ENCODE measurements around the gene CCDC187.

CCDC187 gene

DNA sequence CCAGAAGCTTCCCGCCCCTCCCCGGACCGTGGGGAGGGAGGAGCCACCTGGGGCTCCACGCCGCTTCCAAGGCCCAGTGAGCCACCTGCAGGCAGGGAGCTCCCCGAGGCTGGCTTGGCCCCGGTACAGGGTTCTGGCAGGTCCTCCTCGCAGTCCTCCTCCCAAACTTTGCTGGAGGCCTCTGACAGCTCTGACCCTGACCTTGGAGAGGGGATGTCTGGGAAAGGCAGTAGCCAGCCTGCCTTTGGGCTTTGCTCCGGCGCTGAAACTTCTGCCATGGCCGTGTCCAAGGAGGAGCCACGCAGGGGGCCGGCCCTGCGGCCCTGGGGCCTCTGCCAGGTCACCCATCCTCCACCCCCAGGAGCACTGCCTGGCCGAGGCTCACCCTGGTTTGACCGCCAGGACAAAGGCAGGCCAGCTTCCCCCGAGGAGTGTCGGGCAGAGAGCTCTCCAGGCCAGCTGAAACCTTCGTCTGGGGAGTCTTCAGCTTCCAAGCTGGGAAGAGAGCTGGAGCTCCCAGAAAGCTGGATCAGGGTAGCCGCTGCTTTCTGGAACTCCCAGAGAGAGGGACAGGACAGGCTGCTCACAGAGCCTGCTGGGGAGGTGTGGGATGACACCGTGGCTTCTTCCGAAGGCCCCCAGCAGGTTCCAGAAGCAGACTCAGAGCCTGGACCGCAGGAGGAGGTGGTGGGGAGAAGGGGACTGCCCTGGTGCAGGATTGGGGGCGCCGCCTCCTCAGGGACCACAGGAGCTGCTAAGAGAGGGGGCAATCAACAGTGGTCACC is 49.3 kb downstream of the CCDC187 start:
- no peak overlapping the region for H3K27ac ChIP-seq
- TF ChIP-seq ZFX (IDR thresholded peaks at IDR 0.05) = no peak
- TF ChIP-seq, protein P1, sequence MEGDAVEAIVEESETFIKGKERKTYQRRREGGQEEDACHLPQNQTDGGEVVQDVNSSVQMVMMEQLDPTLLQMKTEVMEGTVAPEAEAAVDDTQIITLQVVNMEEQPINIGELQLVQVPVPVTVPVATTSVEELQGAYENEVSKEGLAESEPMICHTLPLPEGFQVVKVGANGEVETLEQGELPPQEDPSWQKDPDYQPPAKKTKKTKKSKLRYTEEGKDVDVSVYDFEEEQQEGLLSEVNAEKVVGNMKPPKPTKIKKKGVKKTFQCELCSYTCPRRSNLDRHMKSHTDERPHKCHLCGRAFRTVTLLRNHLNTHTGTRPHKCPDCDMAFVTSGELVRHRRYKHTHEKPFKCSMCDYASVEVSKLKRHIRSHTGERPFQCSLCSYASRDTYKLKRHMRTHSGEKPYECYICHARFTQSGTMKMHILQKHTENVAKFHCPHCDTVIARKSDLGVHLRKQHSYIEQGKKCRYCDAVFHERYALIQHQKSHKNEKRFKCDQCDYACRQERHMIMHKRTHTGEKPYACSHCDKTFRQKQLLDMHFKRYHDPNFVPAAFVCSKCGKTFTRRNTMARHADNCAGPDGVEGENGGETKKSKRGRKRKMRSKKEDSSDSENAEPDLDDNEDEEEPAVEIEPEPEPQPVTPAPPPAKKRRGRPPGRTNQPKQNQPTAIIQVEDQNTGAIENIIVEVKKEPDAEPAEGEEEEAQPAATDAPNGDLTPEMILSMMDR (conservative IDR thresholded peaks at IDR 0.05) = no peak

DNA sequence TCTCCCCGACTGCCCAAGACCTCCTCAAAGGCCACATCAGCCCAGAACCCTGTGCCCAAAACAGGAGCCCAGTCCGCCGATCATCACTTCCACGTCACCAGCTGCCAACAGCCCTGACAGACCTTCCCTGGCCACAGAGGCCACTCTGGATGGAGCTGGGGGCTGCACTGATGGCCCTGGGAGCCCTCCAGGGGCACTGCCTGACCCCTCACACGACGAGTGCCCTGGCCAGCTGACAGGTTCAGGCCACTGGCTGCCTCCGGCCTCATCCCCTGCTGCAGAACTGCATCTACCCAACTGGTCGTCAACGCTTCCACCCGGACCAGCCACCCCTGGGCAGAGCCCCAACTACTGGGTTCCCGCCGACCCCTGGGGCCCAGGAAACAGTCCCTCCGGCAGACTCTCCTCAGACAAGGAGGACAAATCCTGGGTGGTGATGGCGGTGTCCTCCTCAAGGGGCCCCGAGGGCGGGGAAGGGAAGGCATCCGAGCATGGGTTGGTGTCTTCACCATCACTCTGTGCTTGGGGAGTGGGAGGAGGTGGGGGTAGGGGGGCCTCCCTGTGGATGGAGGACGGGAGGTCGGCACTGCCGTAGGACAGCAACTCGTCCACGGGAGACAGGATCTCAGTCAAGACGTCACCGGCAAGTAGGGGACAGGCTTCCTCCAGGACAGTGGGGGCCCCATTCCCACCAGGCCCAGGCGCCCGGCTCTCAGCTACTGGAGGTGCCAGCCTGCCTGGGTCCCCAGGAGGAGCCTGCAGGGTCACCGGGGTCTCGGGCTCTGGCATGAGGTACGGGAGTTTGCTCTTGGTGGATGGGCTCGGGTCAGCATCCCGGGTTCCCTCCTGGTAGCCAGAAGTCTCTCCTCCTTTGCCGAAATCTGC is 50.4 kb downstream of the CCDC187 start:
- TF ChIP-seq ZFX (IDR thresholded peaks at IDR 0.05) = no peak
- TF ChIP-seq, protein P1 (conservative IDR thresholded peaks at IDR 0.05) = no peak
- no peak overlapping the region for H3K27ac ChIP-seq

DNA sequence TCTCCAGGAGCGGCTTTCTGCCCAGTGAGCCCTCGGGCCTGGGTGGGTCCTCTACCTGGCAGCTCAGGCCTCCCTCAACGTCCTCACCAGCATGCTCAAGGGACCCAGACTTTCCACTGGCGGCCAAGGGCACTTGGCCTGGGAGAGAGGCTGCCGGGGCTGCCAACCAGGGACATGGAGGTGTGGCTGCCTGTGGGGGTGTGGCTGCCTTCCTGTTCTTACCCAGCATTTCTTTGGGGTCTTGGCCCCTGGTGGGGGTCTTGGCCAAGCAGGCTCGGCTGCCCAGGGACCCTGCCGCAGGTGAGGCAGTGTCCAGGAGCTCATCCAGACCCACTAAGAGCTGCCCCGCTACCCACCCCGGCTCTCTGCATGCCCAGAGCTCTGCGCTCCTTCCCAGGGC is 51.0 kb downstream of the CCDC187 start:
- no peak overlapping the region for H3K27ac ChIP-seq
- TF ChIP-seq ZFX (IDR thresholded peaks at IDR 0.05) = no peak
- TF ChIP-seq, protein P1 (conservative IDR thresholded peaks at IDR 0.05) = no peak

DNA sequence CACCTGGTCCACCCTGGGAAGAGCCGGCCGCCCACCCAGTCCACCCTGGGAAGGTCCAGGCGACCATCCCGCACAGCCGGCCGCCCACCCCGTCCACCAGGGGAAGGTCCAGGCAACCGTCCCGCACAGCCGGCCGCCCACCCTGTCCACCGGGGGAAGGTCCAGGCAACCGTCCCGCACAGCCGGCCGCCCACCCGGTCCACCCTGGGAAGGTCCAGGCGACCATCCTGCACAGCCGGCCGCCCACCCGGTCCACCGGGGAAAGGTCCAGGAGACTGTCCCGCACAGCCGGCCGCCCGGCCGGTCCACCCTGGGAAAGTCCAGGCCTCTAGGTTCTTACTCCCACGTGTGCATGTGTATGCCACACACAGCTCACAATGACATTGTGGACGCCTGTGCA is 51.6 kb downstream of the CCDC187 start:
- no peak overlapping the region for H3K27ac ChIP-seq
- TF ChIP-seq, protein P1 (conservative IDR thresholded peaks at IDR 0.05) = no peak
- no peak for TF ChIP-seq ZFX (IDR thresholded peaks at IDR 0.05)

DNA sequence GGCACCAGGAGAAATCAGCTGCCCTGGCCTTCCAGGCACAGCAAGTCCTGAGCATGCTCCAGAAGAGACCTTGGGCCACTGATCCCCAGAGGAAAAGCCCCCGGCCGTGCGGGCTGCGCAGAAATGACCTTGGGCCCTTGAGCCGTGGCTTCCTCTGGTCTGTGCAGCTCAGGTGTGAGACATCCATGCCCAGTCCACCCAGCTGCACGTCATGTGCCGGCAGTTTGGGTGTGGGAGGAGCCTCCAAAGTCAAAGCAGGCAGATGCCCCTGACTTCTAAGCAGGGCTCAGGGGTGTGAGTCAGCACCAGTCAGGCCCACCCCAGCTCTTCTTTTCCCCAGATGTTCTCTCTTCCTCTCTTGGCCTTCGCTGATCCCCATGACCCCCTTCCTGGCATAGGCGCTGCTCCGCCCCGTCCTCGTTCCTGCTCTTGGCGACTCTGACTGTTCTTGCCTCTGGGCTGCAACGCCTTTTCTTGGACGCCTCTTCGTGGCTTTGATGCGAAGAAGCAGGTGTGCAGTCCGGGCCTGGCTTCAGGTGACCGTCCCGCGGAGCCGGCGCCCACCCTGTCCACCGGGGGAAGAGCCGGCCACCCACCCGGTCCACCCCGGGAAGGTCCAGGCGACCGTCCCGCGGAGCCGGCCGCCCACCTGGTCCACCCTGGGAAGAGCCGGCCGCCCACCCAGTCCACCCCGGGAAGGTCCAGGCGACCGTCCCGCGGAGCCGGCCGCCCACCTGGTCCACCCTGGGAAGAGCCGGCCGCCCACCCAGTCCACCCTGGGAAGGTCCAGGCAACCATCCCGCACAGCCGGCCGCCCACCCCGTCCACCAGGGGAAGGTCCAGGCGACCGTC is 52.4 kb downstream of the CCDC187 start:
- no peak overlapping the region for H3K27ac ChIP-seq
- TF ChIP-seq, protein P1 (conservative IDR thresholded peaks at IDR 0.05) = no peak
- TF ChIP-seq ZFX (IDR thresholded peaks at IDR 0.05) = no peak

DNA sequence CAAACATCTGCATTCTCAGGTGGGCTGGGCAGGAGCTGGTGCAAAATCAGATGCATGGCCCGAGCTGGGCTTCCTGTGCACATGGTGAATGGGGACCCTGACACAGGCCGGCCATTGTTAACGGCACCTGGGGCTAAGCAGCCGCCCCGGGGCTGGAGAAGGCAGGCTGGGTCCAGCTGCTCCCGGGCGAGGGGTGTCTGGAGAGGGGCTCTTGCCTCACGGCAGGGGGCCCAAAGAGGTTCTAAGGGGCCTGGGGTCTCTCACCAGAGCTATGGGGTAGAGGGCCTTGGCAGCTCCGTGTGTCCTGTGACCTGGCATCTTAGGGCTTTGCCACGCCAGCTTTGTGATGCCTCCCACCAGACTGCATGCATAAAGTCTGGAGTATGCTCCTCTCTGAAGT is 53.2 kb downstream of the CCDC187 start:
- no peak overlapping the region for H3K27ac ChIP-seq
- TF ChIP-seq, protein P1 (conservative IDR thresholded peaks at IDR 0.05) = no peak
- no peak for TF ChIP-seq ZFX (IDR thresholded peaks at IDR 0.05)
